Stimulated activated CD8-positive, alpha-beta memory T cell treated with anti-CD3 and anti-CD28 coated beads, Interleukin-12 subunit alpha, Interleukin-12 subunit beta, amount 100 ng/mL, for 24 hours (primary cell): Measurements from ENCODE around the gene ITGB4.

ENCODE experiments used
- DNase-seq: peaks from one replicate; pipeline ENCODE4 v3.0.0-alpha.2; 2020; ENCODE audit errors: extremely low read depth

Gene ITGB4

DNA sequence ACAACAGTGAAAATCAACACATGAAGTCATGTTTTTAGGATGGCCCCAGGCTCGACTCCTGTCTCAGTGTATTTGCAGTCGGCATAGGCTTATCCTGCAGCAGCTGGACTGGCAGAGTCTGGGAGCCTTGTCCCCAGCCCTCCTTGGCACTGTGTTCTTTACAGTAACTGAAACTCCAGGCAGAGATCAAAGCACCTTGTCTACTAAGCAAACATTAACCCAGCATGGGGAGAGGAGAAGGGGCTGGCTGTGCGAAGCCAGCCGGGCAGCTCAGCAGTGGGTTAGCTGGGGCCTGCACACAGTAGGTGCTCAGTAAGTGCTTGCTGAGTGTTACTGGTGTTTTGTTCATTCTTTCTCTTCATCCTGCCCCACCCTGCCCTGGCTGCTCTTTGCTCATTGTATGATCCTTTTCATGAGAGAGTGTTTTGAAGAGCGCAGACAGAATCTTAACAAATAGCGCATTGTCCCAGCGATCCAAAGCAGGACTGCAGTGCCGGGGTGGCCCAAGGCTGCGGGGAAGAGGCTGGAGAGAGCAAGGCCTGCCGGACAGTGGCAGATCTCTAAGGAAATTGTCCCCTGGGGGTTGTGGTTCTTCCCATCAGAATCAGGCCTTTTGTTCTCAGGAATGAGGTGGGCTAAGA is 23.5 kb upstream of the ITGB4 start:
- no peak for DNase-seq

DNA sequence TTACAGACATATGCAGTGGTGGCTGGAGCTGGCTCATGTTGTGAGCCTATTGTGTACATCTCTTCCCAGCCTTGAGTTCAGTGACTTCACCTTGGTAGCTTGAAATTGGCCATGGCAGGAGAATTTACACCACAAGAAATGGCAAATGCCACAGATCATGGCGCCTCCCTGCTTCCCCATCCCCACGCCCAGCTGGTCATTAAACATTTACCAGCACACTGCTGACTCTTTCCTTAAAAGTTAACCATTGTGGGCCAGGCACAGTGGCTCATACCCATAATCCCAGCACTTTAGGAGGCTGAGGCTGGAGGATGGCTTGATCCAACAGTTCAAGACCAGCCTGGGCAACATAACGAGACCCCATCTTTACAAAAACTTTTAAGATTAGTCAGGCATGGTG is 22.6 kb upstream of the ITGB4 start:
- DNase-seq: no peak

DNA sequence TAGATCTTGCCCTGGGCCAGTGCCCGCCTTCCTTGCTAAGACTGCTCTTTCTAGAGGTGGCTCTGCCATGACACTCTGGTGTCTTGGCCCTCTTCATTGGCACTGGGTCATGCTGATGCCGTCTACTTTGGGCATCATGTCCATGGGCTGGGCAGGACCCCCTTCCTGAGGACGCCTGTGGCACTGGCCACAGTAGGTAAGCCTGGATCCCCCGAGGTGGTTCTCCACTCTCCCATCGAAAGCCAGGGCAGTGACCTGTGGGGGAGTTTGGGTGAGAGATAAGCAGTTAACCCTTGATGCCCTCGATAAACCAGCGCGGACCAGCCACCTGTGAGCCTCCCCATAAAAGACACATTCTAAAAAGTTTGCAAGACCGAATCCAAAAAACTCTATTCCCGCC is 20.0 kb upstream of the ITGB4 start:
- DNase-seq: no peak

DNA sequence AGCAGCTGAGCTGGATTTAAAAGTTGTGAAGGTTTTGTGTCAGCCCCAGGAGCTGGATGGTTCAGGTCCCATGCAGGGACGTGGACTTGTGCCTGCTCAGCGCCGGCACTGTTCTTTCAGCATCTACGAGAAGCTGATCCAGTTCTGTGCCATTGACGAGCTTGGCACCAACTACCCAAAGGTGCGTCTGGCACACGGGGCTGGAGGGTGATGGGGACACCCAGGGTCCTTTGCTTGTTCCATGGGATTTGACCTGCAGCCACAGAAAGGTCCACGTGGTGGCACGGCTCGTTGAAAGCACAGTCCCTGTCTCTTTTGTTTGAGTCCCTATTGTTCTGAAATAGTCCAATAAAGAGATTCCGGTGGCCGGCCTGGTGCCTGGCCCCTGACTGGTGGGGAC is 18.1 kb upstream of the ITGB4 start:
- DNase-seq: no peak

DNA sequence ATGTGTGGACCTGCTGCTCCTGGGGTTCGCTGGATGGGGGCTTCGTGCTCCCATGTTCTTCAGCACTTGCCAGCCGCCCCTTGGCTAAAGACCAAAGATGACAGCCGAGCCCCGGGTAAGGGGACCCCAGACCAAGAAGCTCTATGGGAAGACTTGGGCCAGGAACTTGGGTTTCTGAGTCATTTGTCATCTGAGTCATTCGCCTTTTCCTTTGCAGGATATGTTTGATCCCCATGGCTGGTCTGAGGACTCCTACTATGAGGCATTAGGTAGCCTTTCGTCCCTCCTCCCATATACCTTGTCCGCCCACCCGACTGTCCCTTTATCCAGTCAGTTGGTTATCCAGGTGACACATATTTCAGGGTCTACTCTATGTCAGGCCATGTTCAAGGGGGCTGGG is 17.7 kb upstream of the ITGB4 start:
- DNase-seq: no peak

DNA sequence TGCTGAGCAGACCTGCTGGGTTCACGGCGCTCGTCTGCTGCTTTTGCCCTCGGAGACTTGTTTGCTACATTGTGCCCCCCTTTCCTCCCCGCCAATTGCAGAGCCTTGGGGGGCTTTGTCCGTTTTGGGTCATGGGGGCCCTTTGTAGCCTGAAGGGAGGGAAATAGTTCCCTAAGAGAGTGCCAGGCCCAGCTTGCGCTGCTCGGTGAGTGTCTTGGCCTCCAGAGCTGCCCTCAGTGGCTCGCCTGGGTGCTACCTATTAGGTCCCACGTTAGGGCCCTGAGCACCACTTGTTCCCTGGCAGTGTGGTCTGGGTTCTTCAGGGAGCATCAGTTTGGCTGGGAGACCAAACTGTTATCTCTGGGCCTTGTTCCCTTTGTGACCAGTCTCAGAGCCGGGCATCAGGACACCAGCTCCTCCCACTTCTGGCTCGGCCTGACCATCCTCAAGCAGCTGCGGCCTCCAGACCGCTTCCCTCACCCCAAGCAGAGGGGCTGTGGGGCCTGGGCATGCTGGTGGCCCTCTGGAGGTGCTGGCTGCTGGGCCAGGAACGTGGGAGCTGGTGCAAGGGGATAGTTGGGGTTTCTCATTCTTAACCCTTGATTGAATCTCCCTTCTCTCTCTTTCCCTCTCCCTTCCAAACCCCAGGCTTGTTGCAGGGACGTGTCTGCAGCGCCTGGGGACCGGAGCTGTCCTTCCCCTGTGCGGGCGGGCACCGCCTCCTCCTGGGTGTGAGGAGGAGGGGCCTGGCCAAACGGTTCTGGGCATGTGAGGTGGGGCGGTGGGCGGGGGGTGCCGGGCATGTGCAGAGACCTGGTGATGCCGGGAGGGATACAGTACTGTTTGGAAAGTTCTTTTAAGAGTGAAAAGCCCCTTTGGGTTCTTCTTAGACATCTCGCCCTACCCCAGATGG is 16.0 kb upstream of the ITGB4 start:
- no peak for DNase-seq

DNA sequence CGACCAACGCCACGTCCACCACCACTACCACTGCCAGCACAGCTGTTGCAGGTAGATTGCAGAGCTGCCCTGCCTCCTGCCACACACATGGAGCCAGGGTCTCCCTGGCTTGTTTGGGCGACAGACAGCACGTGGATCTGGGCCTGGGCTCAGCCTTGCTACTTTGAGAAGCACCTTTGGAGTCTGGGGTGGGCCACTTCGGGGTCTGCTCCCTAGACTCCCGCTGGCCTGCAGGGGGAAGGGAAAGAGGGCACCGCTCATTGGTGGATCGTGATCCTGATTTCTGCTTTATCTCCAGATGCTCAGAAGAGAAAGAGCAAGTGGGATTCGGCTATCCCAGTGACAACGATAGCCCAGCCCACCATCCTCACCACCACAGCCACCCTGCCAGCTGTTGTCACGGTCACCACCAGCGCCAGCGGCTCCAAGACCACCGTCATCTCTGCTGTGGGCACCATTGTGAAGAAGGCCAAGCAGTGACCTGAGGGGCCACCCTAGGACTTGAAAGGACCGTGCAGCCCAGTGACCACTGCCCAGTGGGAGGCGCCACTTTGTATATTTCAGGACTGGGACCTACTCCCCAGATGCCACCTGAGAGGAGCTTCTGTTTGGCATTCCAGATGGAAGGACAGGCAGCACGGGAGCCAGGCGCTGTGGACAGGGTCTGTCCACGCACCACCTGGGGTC is 15.1 kb upstream of the ITGB4 start:
- DNase-seq: no peak

DNA sequence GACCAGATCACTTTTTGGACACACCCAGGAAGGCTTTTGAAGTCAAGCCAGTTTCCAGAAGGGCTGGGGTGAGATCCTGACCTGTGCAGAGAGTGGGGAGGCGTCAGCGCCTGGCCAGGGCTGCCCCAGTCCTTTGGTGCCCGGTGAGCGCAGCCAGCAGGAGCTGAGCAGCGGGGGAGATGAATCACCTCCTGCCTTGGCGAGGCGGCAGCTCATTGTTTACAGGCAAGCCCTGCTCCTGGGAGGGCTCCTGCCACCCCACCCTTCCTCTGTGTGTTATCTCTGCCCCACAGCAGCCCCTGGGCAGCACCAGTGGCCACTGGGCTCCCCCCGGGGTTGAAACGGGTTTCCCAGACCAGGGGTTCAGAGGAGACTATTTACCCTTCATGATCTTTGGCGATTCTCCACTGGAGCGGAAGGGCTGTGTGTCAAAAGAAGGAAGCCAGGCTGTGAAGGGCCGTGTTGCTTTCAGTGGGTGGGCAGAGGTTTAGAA is 14.1 kb upstream of the ITGB4 start:
- no peak for DNase-seq

DNA sequence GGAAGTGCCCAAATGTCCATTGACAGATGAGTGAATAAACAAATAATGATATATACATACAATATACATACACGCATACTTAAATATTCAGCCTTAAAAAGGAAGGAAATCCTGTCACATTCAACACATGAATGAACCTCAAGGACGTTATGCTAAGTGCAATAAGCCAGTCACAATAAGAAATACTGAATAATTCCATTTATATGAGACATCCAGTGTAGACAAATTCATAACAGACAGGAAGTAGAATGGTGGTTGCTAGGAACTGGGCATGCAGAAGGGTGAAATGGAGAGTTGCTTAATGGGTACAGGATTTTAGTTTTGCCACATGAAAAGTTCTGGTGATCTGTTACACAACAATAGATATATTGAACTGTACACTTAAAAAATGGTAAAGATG is 8.8 kb upstream of the ITGB4 start:
- no peak for DNase-seq

DNA sequence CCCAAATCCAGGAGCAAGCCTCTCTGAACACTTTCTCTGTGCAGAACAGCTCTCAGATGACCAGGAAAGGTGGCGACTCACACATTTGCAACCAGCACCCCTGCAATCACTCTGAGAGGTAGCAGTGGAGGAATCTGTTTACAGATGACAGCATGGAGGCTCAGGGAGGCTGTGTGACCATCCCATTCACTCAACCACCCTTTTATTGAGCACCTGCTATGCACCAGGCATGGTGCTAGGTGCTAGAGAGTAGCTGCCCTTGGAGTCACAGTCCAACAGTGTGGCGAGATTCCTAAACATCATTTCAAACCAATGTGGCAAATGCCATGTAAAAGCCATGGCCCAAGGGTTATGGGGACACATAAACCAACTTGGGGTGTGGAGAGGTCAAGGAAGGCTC is 1.5 kb upstream of the ITGB4 start:
- DNase-seq: no peak

DNA sequence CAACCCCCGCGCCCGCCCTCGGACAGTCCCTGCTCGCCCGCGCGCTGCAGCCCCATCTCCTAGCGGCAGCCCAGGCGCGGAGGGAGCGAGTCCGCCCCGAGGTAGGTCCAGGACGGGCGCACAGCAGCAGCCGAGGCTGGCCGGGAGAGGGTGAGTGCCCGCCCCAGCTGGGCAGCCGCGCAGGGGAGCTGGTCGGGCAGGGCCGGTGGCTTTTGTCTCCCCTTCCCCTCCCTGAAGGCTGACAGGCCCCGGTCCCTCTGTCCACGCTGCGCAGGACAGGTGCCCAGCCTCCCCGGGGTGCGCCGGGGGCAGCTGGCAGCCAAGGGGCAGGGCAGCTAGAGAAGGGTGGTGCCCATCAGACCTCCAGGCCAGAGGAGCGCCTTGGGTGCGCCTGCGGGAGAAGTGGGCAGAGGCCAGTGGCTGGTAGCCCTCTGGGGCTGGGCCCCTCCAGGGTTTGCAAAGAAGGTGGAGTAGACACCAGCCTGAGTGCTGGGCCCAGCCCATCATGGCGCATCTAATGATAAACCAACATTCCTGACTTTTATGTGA is 278 bp downstream of the ITGB4 start:
- DNase-seq: no peak

DNA sequence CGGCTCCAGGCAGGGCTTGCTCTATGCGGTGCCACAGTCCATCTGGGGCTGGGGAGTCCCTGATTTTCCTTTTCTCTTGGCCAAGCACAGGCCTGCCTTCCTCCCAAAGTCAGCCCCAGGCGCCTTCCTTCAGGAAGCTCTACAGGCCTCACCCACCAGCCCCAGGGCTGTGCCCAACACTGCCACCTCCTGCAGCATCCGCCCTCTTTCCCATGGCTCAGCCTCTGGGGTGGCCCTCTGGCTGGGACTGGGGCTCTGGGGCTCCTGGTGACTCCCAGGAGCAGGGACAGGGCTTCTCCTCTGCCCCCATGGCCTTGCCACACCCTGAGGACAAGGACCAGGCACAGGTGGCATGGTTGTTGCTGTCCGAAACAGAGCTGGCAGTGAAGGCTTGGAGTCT is 817 bp downstream of the ITGB4 start:
- DNase-seq: no peak

DNA sequence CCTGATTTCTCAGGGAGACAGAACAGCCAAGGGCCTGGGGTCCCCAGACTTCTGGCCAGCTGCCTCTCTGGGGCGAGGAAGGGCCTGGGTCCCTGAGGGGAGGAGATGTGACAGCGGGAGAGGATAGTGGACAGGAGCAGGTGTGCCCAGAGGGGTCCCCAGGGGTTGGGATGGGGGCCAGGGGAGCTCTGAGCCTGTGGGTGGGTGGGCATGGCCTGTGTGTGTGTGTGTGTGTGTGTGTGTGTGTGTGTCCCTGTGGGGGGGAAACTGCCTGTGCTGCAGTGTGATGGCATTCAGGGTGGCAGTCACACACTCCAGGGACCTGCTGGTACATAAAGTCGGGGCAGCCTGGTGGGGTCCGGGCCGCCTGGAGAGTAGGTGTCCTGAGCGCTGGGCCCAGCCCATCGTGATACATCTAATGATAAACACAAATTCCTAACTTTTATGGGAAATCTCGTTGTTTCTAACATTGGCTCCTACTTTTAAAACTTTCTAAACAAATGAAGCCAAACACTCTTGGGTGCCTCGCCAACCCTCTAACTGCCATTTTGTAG is 1.4 kb downstream of the ITGB4 start:
- DNase-seq: no peak

DNA sequence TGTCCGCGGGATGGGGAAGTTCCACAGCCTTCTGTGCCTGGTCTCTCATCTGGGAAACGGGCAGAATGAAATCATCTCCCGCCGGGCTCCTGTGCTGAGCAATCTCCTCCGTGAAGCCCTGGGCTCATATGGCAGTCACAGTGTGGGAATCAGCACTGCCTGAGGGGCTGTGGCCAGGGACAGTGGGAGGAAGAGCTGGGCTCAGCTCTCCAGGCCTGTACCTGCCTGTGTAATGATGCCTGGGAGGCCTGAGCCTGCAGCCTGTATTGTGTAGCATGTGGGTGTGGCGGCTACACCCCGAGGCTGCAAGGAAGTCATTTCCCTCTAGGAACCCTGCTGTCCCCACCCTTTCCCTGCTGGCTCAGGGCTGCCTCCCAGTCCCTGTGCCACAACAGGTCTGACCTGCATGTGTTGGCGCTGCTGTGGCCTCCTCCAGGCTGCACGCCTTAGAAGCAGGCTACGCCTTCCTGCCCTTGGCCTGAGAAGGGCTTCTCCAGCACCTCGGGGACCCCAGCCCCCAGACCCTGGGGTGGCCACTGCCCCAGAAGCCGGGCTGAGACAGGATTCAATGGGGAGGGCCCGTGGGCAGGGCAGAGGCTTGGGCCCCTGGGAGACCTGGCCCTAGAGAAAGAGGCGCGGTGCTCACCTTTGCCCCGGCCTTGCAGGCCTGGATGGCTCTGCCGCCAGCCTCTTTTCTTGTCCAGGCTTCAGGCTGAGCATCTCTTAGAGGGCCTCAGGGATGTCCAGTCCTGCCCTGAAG is 2.1 kb downstream of the ITGB4 start:
- no peak for DNase-seq

DNA sequence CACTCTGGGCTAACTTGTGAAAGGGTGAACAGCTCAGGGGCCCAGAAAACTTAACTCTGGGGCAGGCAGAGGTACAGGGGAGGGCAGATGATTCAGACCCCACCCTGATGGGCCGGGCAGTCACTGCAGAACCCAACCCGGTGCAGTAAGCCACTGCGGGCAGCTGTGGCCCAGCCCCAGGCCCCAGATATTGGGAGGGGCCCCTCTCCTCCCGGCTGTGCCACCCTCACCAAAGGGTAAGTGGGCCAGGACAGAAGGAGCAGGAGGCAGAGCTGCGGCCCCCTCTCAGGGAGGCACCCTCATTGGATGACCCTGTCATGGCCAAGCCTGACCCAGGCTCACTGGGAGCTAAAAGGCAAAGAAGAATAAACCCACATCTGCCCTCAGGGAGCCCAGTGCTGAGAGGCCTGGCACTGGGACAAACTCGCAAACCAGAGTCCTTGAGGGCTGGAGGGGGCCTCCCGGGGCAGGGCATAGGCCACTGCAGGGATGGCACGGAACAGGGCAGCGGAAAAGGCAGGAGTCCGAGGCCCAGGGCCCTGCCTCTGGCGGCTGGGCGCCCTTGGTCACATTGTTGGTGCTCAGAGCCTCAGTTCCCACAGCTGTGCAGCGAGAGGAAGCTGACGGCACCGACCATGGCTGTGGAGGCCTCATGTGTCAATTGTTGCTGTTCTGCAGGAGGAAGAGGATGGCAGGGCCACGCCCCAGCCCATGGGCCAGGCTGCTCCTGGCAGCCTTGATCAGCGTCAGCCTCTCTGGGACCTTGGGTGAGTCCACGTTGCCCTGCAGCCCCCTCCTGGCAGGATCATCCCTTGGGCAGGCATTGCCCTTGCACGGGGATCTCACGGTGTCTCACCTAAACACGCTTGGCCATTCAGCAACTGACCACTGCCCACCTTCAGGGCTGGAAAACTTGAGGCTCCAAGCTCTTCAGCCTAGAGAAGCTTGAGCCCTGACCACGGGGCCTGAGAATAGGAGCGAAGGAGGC is 3.1 kb downstream of the ITGB4 start:
- DNase-seq: no peak

DNA sequence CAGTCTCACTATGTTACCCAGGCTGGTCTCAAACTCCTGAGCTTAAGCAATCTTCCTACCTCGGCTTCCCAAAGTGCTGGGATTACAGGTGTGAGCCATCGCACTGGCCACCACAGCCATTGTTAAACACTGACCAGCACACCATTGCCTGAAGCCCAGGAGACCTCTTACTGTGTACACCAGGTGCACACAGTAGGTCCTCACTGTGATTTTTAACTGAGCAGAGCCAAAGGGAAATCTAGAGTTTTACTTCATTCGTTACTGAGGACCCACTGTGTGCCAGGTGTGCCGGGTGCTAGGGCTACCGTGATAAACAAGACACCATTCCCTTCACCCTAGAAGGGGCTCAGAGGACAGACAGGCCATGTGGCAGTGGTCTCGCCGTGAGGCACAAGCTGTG is 4.2 kb downstream of the ITGB4 start:
- DNase-seq: no peak

DNA sequence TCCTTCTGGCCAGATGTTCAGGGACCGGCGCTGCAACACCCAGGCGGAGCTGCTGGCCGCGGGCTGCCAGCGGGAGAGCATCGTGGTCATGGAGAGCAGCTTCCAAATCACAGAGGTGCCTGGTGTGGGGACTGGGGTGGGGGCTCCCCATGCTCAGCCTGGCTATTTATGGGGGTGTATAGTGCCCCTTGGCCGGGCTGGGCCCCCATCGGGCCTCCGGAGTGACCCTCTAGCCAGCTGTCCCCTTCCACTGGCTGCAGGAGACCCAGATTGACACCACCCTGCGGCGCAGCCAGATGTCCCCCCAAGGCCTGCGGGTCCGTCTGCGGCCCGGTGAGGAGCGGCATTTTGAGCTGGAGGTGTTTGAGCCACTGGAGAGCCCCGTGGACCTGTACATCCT is 6.1 kb downstream of the ITGB4 start:
- no peak for DNase-seq

DNA sequence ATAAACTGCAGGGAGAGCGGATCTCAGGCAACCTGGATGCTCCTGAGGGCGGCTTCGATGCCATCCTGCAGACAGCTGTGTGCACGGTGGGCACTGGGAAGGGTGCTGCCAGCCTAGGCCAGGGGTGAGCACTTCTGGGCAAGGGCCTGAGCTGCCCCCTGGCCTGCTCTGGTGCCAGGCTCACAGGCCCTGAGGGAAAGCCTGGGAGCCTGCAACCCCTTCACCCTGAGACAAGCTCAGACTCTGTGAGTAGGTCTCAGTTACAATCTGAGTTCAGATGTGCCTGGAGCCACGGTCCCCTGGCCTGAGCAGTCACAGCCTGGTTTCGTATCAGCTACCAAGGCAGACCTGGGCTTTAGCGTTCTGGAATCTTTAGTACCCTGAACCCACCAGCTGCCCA is 8.1 kb downstream of the ITGB4 start:
- no peak for DNase-seq

DNA sequence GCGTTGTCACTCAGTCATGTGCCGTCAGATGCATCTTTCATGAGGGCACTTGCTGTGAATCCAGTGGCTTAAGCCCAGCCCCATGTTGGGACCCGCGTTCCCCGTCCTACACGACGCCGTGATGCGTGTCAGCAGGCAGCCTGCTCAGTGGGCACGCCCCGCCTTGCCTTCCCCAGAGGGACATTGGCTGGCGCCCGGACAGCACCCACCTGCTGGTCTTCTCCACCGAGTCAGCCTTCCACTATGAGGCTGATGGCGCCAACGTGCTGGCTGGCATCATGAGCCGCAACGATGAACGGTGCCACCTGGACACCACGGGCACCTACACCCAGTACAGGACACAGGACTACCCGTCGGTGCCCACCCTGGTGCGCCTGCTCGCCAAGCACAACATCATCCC is 8.8 kb downstream of the ITGB4 start:
- no peak for DNase-seq

DNA sequence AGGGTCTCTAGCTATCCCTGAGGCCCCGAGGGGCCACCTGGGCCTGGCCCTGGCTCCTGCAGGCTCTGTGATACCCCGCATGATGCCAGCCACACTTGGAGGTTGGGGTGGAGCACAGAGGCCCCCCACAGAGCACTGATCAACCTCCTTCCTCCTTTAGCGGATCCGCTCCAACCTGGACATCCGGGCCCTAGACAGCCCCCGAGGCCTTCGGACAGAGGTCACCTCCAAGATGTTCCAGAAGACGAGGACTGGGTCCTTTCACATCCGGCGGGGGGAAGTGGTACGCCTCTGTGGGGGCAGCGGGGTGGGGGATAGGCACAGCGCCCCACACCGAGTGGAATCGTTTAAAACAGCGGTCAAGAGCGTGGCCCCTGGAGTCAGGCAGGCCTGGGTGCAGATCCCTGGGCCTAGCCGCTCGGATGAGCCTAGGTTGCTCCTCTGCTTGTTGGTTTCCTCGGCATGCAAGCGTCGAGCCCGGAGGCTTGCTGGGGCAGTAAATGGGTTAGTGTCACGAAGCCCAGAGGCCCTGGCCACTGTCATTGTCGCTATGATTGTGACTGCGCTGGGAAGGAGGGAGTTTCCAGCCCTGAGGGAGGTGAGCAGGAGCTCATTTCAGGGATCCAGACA is 9.9 kb downstream of the ITGB4 start:
- no peak for DNase-seq
